HG02798 (cell line): ENCODE data around the gene SDE2.
A peak's percentile ranks its signal among the peaks of the same experiment; 100 is the strongest.
"Not testable (repeated sequence)": the region's sequence is repeated elsewhere in the genome, so short reads cannot be mapped to it uniquely, and the experiment has no call there.

ENCODE experiments used
- ATAC-seq: cut with Tn5 transposase; IDR thresholded peaks from one replicate; pipeline ENCODE4 v1.9.1; 2021; ENCODE audit warnings: mild to moderate bottlenecking; ENCODE audit not compliant: unreplicated experiment, poor library complexity

The SDE2 gene

GRCh38 chr1:225946803-225947202, 52.3 kb downstream of the SDE2 start:
- no peak for ATAC-seq

GRCh38 chr1:225946082-225946620, 53.0 kb downstream of the SDE2 start:
- no peak for ATAC-seq

GRCh38 chr1:225945564-225945963, 53.6 kb downstream of the SDE2 start:
- ATAC-seq, result no peak

- ATAC-seq, result peak; percentile 64
Measured at GRCh38 chr1:225944951-225945350, 54.2 kb downstream of the SDE2 start.

GRCh38 chr1:225944387-225944786, 54.8 kb downstream of the SDE2 start:
- ATAC-seq, result no peak

- ATAC-seq, result no peak
Measured at GRCh38 chr1:225943582-225943981, 55.6 kb downstream of the SDE2 start.

- peak; percentile 90 for ATAC-seq
Measured at GRCh38 chr1:225942574-225942973, 56.6 kb downstream of the SDE2 start.

- ATAC-seq, result no peak
Measured at GRCh38 chr1:225941942-225942222, 57.3 kb downstream of the SDE2 start.

- ATAC-seq, result no peak
Measured at GRCh38 chr1:225941187-225941941, 57.8 kb downstream of the SDE2 start, which contains the start of gene LEFTY2. Gene LEFTY2, minus strand, starts transcription at chr1:225941220. Its CDS starts 80 bp downstream, at chr1:225941140.

GRCh38 chr1:225940385-225941151, 58.6 kb downstream of the SDE2 start:
- no peak for ATAC-seq

- ATAC-seq, result not testable (repeated sequence)
Measured at GRCh38 chr1:225939939-225940310, 59.2 kb downstream of the SDE2 start.

GRCh38 chr1:225939097-225939938, 59.8 kb downstream of the SDE2 start:
- ATAC-seq, result not testable (repeated sequence)

GRCh38 chr1:225937048-225937968, 61.8 kb downstream of the SDE2 start:
- ATAC-seq, result no peak

GRCh38 chr1:225936523-225936922, 62.6 kb downstream of the SDE2 start:
- ATAC-seq, result no peak

GRCh38 chr1:225936086-225936485, 63.1 kb downstream of the SDE2 start:
- not testable (repeated sequence) for ATAC-seq

GRCh38 chr1:225934711-225935110, 64.4 kb downstream of the SDE2 start:
- no peak for ATAC-seq

GRCh38 chr1:225933072-225933471, 66.1 kb downstream of the SDE2 start:
- no peak for ATAC-seq
